ENCODE results near the gene CAMTA1. TPM values are rescaled to one million over a fixed set of nuclear protein-coding genes. Genes with fewer than 3 reads are reported as not detected.
A peak's percentile ranks its signal among the peaks of the same experiment; 100 is the strongest.

Gene CAMTA1
- total RNA-seq, 1 experiment from 2014 or later, result 118 TPM

- Histone ChIP-seq H4K20me1 (ENCODE audit: insufficient read depth, low read depth, low read length) (peaks cover 13% of the 10 kb centered on the region; the same call in 1 of the 2 replicates), H2AFZ (ENCODE audit: low read length) (no peak overlapping the region), H3K36me3 (ENCODE audit: insufficient read depth, low read length) (no peaks in the 10 kb centered on the region), H3K4me1 (ENCODE audit: low read length) (peaks cover 18% of the 10 kb centered on the region), H3K9me3 (ENCODE audit: low read length) (no peaks in the 10 kb centered on the region), H3K9ac (ENCODE audit: low read length) (no peak overlapping the region), H3K9me2 (replicated peaks; ENCODE audit: insufficient read depth, low read length) (no peaks in the 10 kb centered on the region), H3K4me2 (ENCODE audit: low read depth, low read length, poor library complexity, severe bottlenecking) (no peak overlapping the region), H3K27me3 (ENCODE audit: low read length) (no peaks in the 10 kb centered on the region), H3K27ac (ENCODE audit: low read length) (no peak overlapping the region), H3K4me3 (ENCODE audit: low read length) (no peak overlapping the region), H3K79me2 (ENCODE audit: low read length) (no peaks in the 10 kb centered on the region)
- no peak for DNase-seq
Measured at GRCh38 chr1:7479571-7479970, 694.3 kb downstream of the CAMTA1 start.

GRCh38 chr1:7481194-7481593 lies 695.9 kb downstream of the CAMTA1 start:
- Histone ChIP-seq H3K36me3 (ENCODE audit: insufficient read depth, low read length) (no peaks in the 10 kb centered on the region), H3K4me3 (ENCODE audit: low read length) (no peak overlapping the region), H3K27ac (ENCODE audit: low read length) (no peak overlapping the region), H3K9me2 (replicated peaks; ENCODE audit: insufficient read depth, low read length) (no peaks in the 10 kb centered on the region), H3K4me1 (ENCODE audit: low read length) (peaks cover 18% of the 10 kb centered on the region), H4K20me1 (ENCODE audit: insufficient read depth, low read depth, low read length) (peaks cover 14% of the 10 kb centered on the region; the same call in 1 of the 2 replicates), H3K79me2 (ENCODE audit: low read length) (no peaks in the 10 kb centered on the region), H3K4me2 (ENCODE audit: low read depth, low read length, poor library complexity, severe bottlenecking) (no peak overlapping the region), H3K27me3 (ENCODE audit: low read length) (no peaks in the 10 kb centered on the region), H2AFZ (ENCODE audit: low read length) (no peak overlapping the region), H3K9ac (ENCODE audit: low read length) (no peak overlapping the region), H3K9me3 (ENCODE audit: low read length) (no peaks in the 10 kb centered on the region)
- no peak for DNase-seq

- H3K9me2 ChIP-seq (replicated peaks; ENCODE audit: insufficient read depth, low read length), result no peaks in the 10 kb centered on the region
- no peaks in the 10 kb centered on the region for H3K9me3 ChIP-seq (ENCODE audit: low read length)
- H2AFZ ChIP-seq (ENCODE audit: low read length), result no peak overlapping the region
- no peak overlapping the region for H3K4me2 ChIP-seq (ENCODE audit: low read depth, low read length, poor library complexity, severe bottlenecking)
- H3K79me2 ChIP-seq (ENCODE audit: low read length), result no peaks in the 10 kb centered on the region
- H3K4me1 ChIP-seq (ENCODE audit: low read length), result peaks cover 18% of the 10 kb centered on the region
- no peak overlapping the region for H3K9ac ChIP-seq (ENCODE audit: low read length)
- no peak for DNase-seq
- H3K27me3 ChIP-seq (ENCODE audit: low read length), result no peaks in the 10 kb centered on the region
- H4K20me1 ChIP-seq (ENCODE audit: insufficient read depth, low read depth, low read length), result peaks cover 16% of the 10 kb centered on the region; the same call in 1 of the 2 replicates
- H3K4me3 ChIP-seq (ENCODE audit: low read length), result no peak overlapping the region
- H3K27ac ChIP-seq (ENCODE audit: low read length), result no peak overlapping the region
- no peaks in the 10 kb centered on the region for H3K36me3 ChIP-seq (ENCODE audit: insufficient read depth, low read length)
Measured at GRCh38 chr1:7482077-7482476, 696.8 kb downstream of the CAMTA1 start.

- Histone ChIP-seq H3K27me3 (ENCODE audit: low read length) (no peaks in the 10 kb centered on the region), H2AFZ (ENCODE audit: low read length) (no peak overlapping the region), H3K36me3 (ENCODE audit: insufficient read depth, low read length) (no peaks in the 10 kb centered on the region), H3K9me3 (ENCODE audit: low read length) (no peaks in the 10 kb centered on the region), H3K9me2 (replicated peaks; ENCODE audit: insufficient read depth, low read length) (no peaks in the 10 kb centered on the region), H3K79me2 (ENCODE audit: low read length) (no peaks in the 10 kb centered on the region), H3K4me2 (ENCODE audit: low read depth, low read length, poor library complexity, severe bottlenecking) (peak overlapping the region; percentile 49), H3K27ac (ENCODE audit: low read length) (no peak overlapping the region), H3K4me3 (ENCODE audit: low read length) (no peak overlapping the region; the same call in 1 of the 2 replicates), H4K20me1 (ENCODE audit: insufficient read depth, low read depth, low read length) (peaks cover 16% of the 10 kb centered on the region; the same call in 1 of the 2 replicates), H3K4me1 (ENCODE audit: low read length) (peaks cover 18% of the 10 kb centered on the region), H3K9ac (ENCODE audit: low read length) (no peak overlapping the region; the same call in 1 of the 2 replicates)
- peak; percentile 70 for DNase-seq
Measured at GRCh38 chr1:7482772-7483495, 697.7 kb downstream of the CAMTA1 start.

GRCh38 chr1:7483634-7484383 lies 698.6 kb downstream of the CAMTA1 start:
- H3K27ac ChIP-seq (ENCODE audit: low read length), result no peak overlapping the region
- H2AFZ ChIP-seq (ENCODE audit: low read length), result no peak overlapping the region
- H3K9me3 ChIP-seq (ENCODE audit: low read length), result no peaks in the 10 kb centered on the region
- no peak overlapping the region; the same call in 1 of the 2 replicates for H3K9ac ChIP-seq (ENCODE audit: low read length)
- H3K4me1 ChIP-seq (ENCODE audit: low read length), result peaks cover 18% of the 10 kb centered on the region
- DNase-seq, result no peak
- H3K4me2 ChIP-seq (ENCODE audit: low read depth, low read length, poor library complexity, severe bottlenecking), result peak overlapping the region; percentile 49
- H3K36me3 ChIP-seq (ENCODE audit: insufficient read depth, low read length), result no peaks in the 10 kb centered on the region
- no peak overlapping the region for H3K4me3 ChIP-seq (ENCODE audit: low read length)
- no peaks in the 10 kb centered on the region for H3K27me3 ChIP-seq (ENCODE audit: low read length)
- H3K9me2 ChIP-seq (replicated peaks; ENCODE audit: insufficient read depth, low read length), result no peaks in the 10 kb centered on the region
- no peaks in the 10 kb centered on the region for H3K79me2 ChIP-seq (ENCODE audit: low read length)
- peaks cover 17% of the 10 kb centered on the region; the same call in 1 of the 2 replicates for H4K20me1 ChIP-seq (ENCODE audit: insufficient read depth, low read depth, low read length)

- Histone ChIP-seq H3K79me2 (ENCODE audit: low read length) (no peaks in the 10 kb centered on the region), H3K4me1 (ENCODE audit: low read length) (peaks cover 18% of the 10 kb centered on the region), H3K4me3 (ENCODE audit: low read length) (no peak overlapping the region), H3K9ac (ENCODE audit: low read length) (no peak overlapping the region), H3K27me3 (ENCODE audit: low read length) (no peaks in the 10 kb centered on the region), H3K27ac (ENCODE audit: low read length) (no peak overlapping the region), H3K9me2 (replicated peaks; ENCODE audit: insufficient read depth, low read length) (no peaks in the 10 kb centered on the region), H3K4me2 (ENCODE audit: low read depth, low read length, poor library complexity, severe bottlenecking) (no peak overlapping the region), H3K9me3 (ENCODE audit: low read length) (no peaks in the 10 kb centered on the region), H4K20me1 (ENCODE audit: insufficient read depth, low read depth, low read length) (peaks cover 19% of the 10 kb centered on the region; the same call in 1 of the 2 replicates), H3K36me3 (ENCODE audit: insufficient read depth, low read length) (no peaks in the 10 kb centered on the region), H2AFZ (ENCODE audit: low read length) (no peak overlapping the region)
- DNase-seq, result no peak
Measured at GRCh38 chr1:7485086-7485780, 700.0 kb downstream of the CAMTA1 start.

GRCh38 chr1:7485826-7486225 lies 700.6 kb downstream of the CAMTA1 start:
- H3K36me3 ChIP-seq (ENCODE audit: insufficient read depth, low read length), result no peaks in the 10 kb centered on the region
- H3K79me2 ChIP-seq (ENCODE audit: low read length), result no peaks in the 10 kb centered on the region
- no peak overlapping the region for H3K27ac ChIP-seq (ENCODE audit: low read length)
- no peak overlapping the region for H3K4me2 ChIP-seq (ENCODE audit: low read depth, low read length, poor library complexity, severe bottlenecking)
- H3K4me3 ChIP-seq (ENCODE audit: low read length), result no peak overlapping the region
- no peak overlapping the region for H3K9ac ChIP-seq (ENCODE audit: low read length)
- no peak overlapping the region for H2AFZ ChIP-seq (ENCODE audit: low read length)
- H3K27me3 ChIP-seq (ENCODE audit: low read length), result no peaks in the 10 kb centered on the region
- no peak for DNase-seq
- H4K20me1 ChIP-seq (ENCODE audit: insufficient read depth, low read depth, low read length), result peaks cover 18% of the 10 kb centered on the region; the same call in 1 of the 2 replicates
- no peaks in the 10 kb centered on the region for H3K9me2 ChIP-seq (replicated peaks; ENCODE audit: insufficient read depth, low read length)
- peaks cover 18% of the 10 kb centered on the region for H3K4me1 ChIP-seq (ENCODE audit: low read length)
- no peaks in the 10 kb centered on the region for H3K9me3 ChIP-seq (ENCODE audit: low read length)
